ENCODE data around the gene CILP. TPM values are rescaled to one million over a fixed set of nuclear protein-coding genes. Genes with fewer than 3 reads are reported as not detected.

CILP gene
- polyA plus RNA-seq, 3 donors, result 0.13 TPM; not detected in 2

DNA sequence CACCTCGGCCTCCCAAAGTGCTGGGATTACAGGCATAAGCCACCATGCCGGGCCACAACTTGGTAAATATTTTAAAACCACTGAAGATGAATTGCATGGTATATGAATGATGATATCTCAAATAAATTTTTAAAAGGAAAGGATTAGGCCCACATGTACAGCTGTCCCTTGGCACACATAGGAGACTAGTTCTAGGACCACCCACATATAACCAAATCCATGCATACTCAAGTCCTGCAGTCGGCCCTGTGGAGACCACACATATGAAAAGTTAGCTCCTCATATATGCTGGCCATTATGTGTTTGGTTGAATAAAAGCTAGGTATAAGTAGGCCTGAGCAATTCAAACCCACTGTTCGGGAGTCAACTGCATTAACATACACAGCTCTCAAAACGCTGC, 36.8 kb downstream of the CILP start:
- no peak overlapping the region for H3K27ac ChIP-seq (ENCODE audit: low read depth in 1 of 2, low read length in 2 of 2)
- no CpG with 5 or more reads among the region's 5 CpGs for WGBS (ENCODE audit: insufficient coverage)

DNA sequence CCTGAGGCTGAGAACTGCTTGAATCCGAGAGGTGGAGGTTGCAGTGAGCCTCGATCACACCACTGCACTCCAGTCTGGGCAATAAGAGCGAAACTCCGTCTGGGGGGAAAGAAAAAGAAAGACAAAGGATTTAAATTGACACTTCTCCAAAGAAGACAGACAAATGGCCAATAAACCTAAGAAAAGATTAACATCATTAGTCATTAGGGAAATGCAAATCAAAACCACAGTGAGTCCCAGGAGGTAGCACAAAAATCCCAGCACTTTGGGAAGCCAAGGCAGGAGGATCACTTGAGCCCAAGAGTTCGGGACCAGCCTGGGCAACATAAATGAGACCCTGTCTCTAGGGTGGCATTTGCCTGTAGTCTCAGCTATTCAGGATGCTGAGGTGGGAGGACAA, 38.7 kb downstream of the CILP start:
- Histone ChIP-seq H3K36me3 (replicated peaks in 1 of 2; ENCODE audit: control insufficient read depth in 1 of 2, insufficient read depth in 2 of 2, low read length in 2 of 2) (peaks cover 60 to 87% of the 10 kb centered on the region in 2 donors), H3K79me2 (ENCODE audit: insufficient read depth, low read length) (peaks cover 31% of the 10 kb centered on the region), H3K9me3 (replicated peaks in 1 of 2; ENCODE audit: control insufficient read depth in 1 of 2, insufficient read depth in 1 of 2, low read length in 2 of 2) (no peaks in the 10 kb centered on the region), H3K9ac (ENCODE audit: insufficient read depth, low read length, poor library complexity, severe bottlenecking) (no peak overlapping the region), H3K4me2 (replicated peaks; ENCODE audit: extremely low read depth, low read length, poor library complexity, severe bottlenecking) (no peak overlapping the region), H3K4me1 (ENCODE audit: control insufficient read depth in 1 of 2, insufficient read depth in 2 of 2, low read length in 2 of 2) (no peaks in the 10 kb centered on the region), H2AFZ (ENCODE audit: insufficient read depth, low read depth, low read length, poor library complexity, severe bottlenecking) (no peak overlapping the region), H3K27ac (ENCODE audit: low read depth in 1 of 2, low read length in 2 of 2) (no peak overlapping the region), H3K4me3 (replicated peaks in 1 of 3; ENCODE audit: low read depth in 2 of 3, low read length in 3 of 3) (no peak overlapping the region), H4K20me1 (ENCODE audit: insufficient read depth, low read length) (peaks cover 70% of the 10 kb centered on the region), H3K27me3 (ENCODE audit: control insufficient read depth in 2 of 2, insufficient read depth in 2 of 2, low read length in 2 of 2) (no peaks in the 10 kb centered on the region)
- peaks cover 0 to 2% (median 0%) of the 10 kb centered on the region in 3 donors for H3K27me3 Mint-ChIP-seq (ENCODE audit: low read depth in 3 of 3)
- 100% methylated on average over 2 of the region's 5 CpGs for WGBS (ENCODE audit: insufficient coverage)
- H3K4me3 Mint-ChIP-seq, result no peak overlapping the region
- H3K9me3 Mint-ChIP-seq, result no peaks in the 10 kb centered on the region
- no peak overlapping the region for H3K27ac Mint-ChIP-seq
- no peaks in the 10 kb centered on the region for H3K4me1 Mint-ChIP-seq
- no peak for DNase-seq
- TF ChIP-seq, protein P1, sequence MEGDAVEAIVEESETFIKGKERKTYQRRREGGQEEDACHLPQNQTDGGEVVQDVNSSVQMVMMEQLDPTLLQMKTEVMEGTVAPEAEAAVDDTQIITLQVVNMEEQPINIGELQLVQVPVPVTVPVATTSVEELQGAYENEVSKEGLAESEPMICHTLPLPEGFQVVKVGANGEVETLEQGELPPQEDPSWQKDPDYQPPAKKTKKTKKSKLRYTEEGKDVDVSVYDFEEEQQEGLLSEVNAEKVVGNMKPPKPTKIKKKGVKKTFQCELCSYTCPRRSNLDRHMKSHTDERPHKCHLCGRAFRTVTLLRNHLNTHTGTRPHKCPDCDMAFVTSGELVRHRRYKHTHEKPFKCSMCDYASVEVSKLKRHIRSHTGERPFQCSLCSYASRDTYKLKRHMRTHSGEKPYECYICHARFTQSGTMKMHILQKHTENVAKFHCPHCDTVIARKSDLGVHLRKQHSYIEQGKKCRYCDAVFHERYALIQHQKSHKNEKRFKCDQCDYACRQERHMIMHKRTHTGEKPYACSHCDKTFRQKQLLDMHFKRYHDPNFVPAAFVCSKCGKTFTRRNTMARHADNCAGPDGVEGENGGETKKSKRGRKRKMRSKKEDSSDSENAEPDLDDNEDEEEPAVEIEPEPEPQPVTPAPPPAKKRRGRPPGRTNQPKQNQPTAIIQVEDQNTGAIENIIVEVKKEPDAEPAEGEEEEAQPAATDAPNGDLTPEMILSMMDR (IDR thresholded peaks at IDR 0.05), result no peak
- intact Hi-C loops (cut with micrococcal nuclease), result no loop called here
- H3K36me3 Mint-ChIP-seq, result peaks cover 42 to 79% of the 10 kb centered on the region in 2 donors

More for the DNA sequence above, 36.8 kb downstream of the CILP start:
- Histone ChIP-seq H3K4me3 (replicated peaks in 1 of 3; ENCODE audit: low read depth in 2 of 3, low read length in 3 of 3) (no peak overlapping the region), H3K4me2 (replicated peaks; ENCODE audit: extremely low read depth, low read length, poor library complexity, severe bottlenecking) (no peak overlapping the region), H4K20me1 (ENCODE audit: insufficient read depth, low read length) (peaks cover 76% of the 10 kb centered on the region), H3K36me3 (replicated peaks in 1 of 2; ENCODE audit: control insufficient read depth in 1 of 2, insufficient read depth in 2 of 2, low read length in 2 of 2) (peaks cover 76 to 97% of the 10 kb centered on the region in 2 donors), H3K9ac (ENCODE audit: insufficient read depth, low read length, poor library complexity, severe bottlenecking) (no peak overlapping the region), H3K4me1 (ENCODE audit: control insufficient read depth in 1 of 2, insufficient read depth in 2 of 2, low read length in 2 of 2) (no peaks in the 10 kb centered on the region), H2AFZ (ENCODE audit: insufficient read depth, low read depth, low read length, poor library complexity, severe bottlenecking) (no peak overlapping the region), H3K9me3 (replicated peaks in 1 of 2; ENCODE audit: control insufficient read depth in 1 of 2, insufficient read depth in 1 of 2, low read length in 2 of 2) (no peaks in the 10 kb centered on the region), H3K27me3 (ENCODE audit: control insufficient read depth in 2 of 2, insufficient read depth in 2 of 2, low read length in 2 of 2) (no peaks in the 10 kb centered on the region), H3K79me2 (ENCODE audit: insufficient read depth, low read length) (peaks cover 34% of the 10 kb centered on the region)
- intact Hi-C loops (cut with micrococcal nuclease), result no loop called here
- Mint-ChIP-seq H3K27me3 (ENCODE audit: low read depth in 3 of 3) (peaks cover 0 to 2% (median 0%) of the 10 kb centered on the region in 3 donors), H3K4me3 (no peak overlapping the region), H3K36me3 (peaks cover 48 to 88% of the 10 kb centered on the region in 2 donors), H3K9me3 (no peaks in the 10 kb centered on the region), H3K4me1 (no peaks in the 10 kb centered on the region), H3K27ac (no peak overlapping the region)
- no peak for DNase-seq
- TF ChIP-seq, protein P1 (IDR thresholded peaks at IDR 0.05), result no peak
